Measurements from ENCODE around the gene CXCL12. TPM values are rescaled to one million over a fixed set of nuclear protein-coding genes. Genes with fewer than 3 reads are reported as not detected.

CXCL12 gene
- polyA plus RNA-seq, 1 of the 3 experiments (the other 2 are of a cell fraction) = 4.7 TPM

- no peaks in the 10 kb centered on the region for H3K9me3 ChIP-seq
- no peak overlapping the region for H2AFZ ChIP-seq (ENCODE audit: low read depth)
- no peaks in the 10 kb centered on the region for H3K9me2 ChIP-seq
- 14% methylated on average over 2 of the region's 2 CpGs for WGBS (ENCODE audit: low lambda C conversion rate)
- no peak overlapping the region for H3K4me3 ChIP-seq (ENCODE audit: low read depth in 2 of 2, low read length in 1 of 2)
- DNase-seq = no peak
- H3K27me3 ChIP-seq (ENCODE audit: insufficient read depth) = no peaks in the 10 kb centered on the region
- ChIA-PET CTCF (no interaction called here), POLR2A (no interaction called here)
- H3K9ac ChIP-seq = no peak overlapping the region
- H3K4me2 ChIP-seq = no peak overlapping the region
- TF ChIP-seq ZBTB33 (IDR thresholded peaks at IDR 0.05; ENCODE audit: borderline replicate concordance, low read depth) (no peak), RCOR1 (IDR thresholded peaks at IDR 0.05; ENCODE audit: low read length) (no peak)
- H3F3A ChIP-seq (replicated peaks; ENCODE audit: insufficient read depth) = no peaks in the 10 kb centered on the region
- H4K20me1 ChIP-seq (ENCODE audit: insufficient read depth) = no peaks in the 10 kb centered on the region
- no peak overlapping the region for H3K27ac ChIP-seq (ENCODE audit: low read depth in 2 of 2, low read length in 1 of 2)
- no peaks in the 10 kb centered on the region for H3K79me2 ChIP-seq (ENCODE audit: insufficient read depth)
- no peaks in the 10 kb centered on the region for H3K4me1 ChIP-seq (ENCODE audit: control insufficient read depth in 1 of 2, insufficient read depth in 2 of 2, low read depth in 1 of 2, low read length in 1 of 2)
- H3K36me3 ChIP-seq (replicated peaks in 1 of 2; ENCODE audit: control insufficient read depth in 1 of 2, insufficient read depth in 2 of 2, low read length in 1 of 2) = no peaks in the 10 kb centered on the region
Observed at GRCh38 chr10:44415121-44415520, 30.2 kb upstream of the CXCL12 start.

GRCh38 chr10:44413416-44413815, 28.5 kb upstream of the CXCL12 start:
- ChIA-PET CTCF (no interaction called here), POLR2A (no interaction called here)
- no peak overlapping the region for H3K4me3 ChIP-seq (ENCODE audit: low read depth in 2 of 2, low read length in 1 of 2)
- H3K4me1 ChIP-seq (ENCODE audit: control insufficient read depth in 1 of 2, insufficient read depth in 2 of 2, low read depth in 1 of 2, low read length in 1 of 2) = no peaks in the 10 kb centered on the region
- TF ChIP-seq, protein P1, sequence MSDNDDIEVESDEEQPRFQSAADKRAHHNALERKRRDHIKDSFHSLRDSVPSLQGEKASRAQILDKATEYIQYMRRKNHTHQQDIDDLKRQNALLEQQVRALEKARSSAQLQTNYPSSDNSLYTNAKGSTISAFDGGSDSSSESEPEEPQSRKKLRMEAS (IDR thresholded peaks at IDR 0.05; ENCODE audit: low read depth) = no peak
- TF ChIP-seq EZH2phosphoT487 (IDR thresholded peaks at IDR 0.05; ENCODE audit: borderline replicate concordance, low read depth) = no peak
- no peak for TF ChIP-seq SMC3 (IDR thresholded peaks at IDR 0.05; ENCODE audit: low read depth, low read length)
- TF ChIP-seq RCOR1 (IDR thresholded peaks at IDR 0.05; ENCODE audit: low read length) = no peak
- TF ChIP-seq GABPA (IDR thresholded peaks at IDR 0.05; ENCODE audit: low read depth) = no peak
- no peak for TF ChIP-seq MEF2A (IDR thresholded peaks at IDR 0.05; ENCODE audit: borderline replicate concordance, low read depth)
- no peak for TF ChIP-seq FOSL2 (IDR thresholded peaks at IDR 0.05; ENCODE audit: borderline replicate concordance, low read depth)
- TF ChIP-seq NFIC (IDR thresholded peaks at IDR 0.05; ENCODE audit: borderline replicate concordance) = no peak
- TF ChIP-seq RAD21 (IDR thresholded peaks at IDR 0.05; ENCODE audit: low read length) = no peak
- no peak for TF ChIP-seq CHD2 (IDR thresholded peaks at IDR 0.05; ENCODE audit: low read length, partially characterized antibody)
- TF ChIP-seq RFX5 (IDR thresholded peaks at IDR 0.05; ENCODE audit: low read length) = no peak
- TF ChIP-seq JUND (IDR thresholded peaks at IDR 0.05) = no peak
- no peak for TF ChIP-seq TEAD4 (IDR thresholded peaks at IDR 0.05; ENCODE audit: borderline replicate concordance, insufficient read depth)
- no peak for TF ChIP-seq RXRA (IDR thresholded peaks at IDR 0.05; ENCODE audit: borderline replicate concordance, low read depth)
- no peak for TF ChIP-seq REST (IDR thresholded peaks at IDR 0.05; ENCODE audit: low read depth, low read length)
- no peak for TF ChIP-seq ELF1 (IDR thresholded peaks at IDR 0.05)
- no peak for TF ChIP-seq SIN3A (IDR thresholded peaks at IDR 0.05; ENCODE audit: borderline replicate concordance, low read depth, low read length)
- no peak for TF ChIP-seq YY1 (IDR thresholded peaks at IDR 0.05; ENCODE audit: low read depth)
- no peak for TF ChIP-seq POLR2AphosphoS5 (IDR thresholded peaks at IDR 0.05; ENCODE audit: low read depth, low read length)
- no peaks in the 10 kb centered on the region for H3K79me2 ChIP-seq (ENCODE audit: insufficient read depth)
- H3K9me2 ChIP-seq = no peaks in the 10 kb centered on the region
- no peak overlapping the region for H3K9ac ChIP-seq
- no peak for DNase-seq
- H3K27me3 ChIP-seq (ENCODE audit: insufficient read depth) = no peaks in the 10 kb centered on the region
- no peaks in the 10 kb centered on the region for H3F3A ChIP-seq (replicated peaks; ENCODE audit: insufficient read depth)
- no peak overlapping the region for H3K4me2 ChIP-seq
- no peak overlapping the region for H2AFZ ChIP-seq (ENCODE audit: low read depth)
- no peak overlapping the region for H3K27ac ChIP-seq (ENCODE audit: low read depth in 2 of 2, low read length in 1 of 2)
- no peaks in the 10 kb centered on the region for H3K9me3 ChIP-seq
- H4K20me1 ChIP-seq (ENCODE audit: insufficient read depth) = no peaks in the 10 kb centered on the region
- no peaks in the 10 kb centered on the region for H3K36me3 ChIP-seq (replicated peaks in 1 of 2; ENCODE audit: control insufficient read depth in 1 of 2, insufficient read depth in 2 of 2, low read length in 1 of 2)
- 0% methylated on average over 1 of the region's 1 CpG for WGBS (ENCODE audit: low lambda C conversion rate)
